Measurements from ENCODE around the gene CNTNAP2. TPM values are rescaled to one million over a fixed set of nuclear protein-coding genes. Genes with fewer than 3 reads are reported as not detected.

CNTNAP2 gene
- total RNA-seq, 2 experiments from 2014 or later, result not detected

- H3K4me1 ChIP-seq (ENCODE audit: insufficient read depth, low read length), result no peaks in the 10 kb centered on the region
- no peaks in the 10 kb centered on the region for H3K27me3 ChIP-seq (ENCODE audit: control insufficient read depth in 1 of 2, insufficient read depth in 2 of 2, low read length in 2 of 2)
- DNase-seq (no peak), ATAC-seq (ENCODE audit: poor library complexity) (no peak)
- Mint-ChIP-seq H3K4me1 (ENCODE audit: low read depth) (no peaks in the 10 kb centered on the region), H3K9me3 (peaks cover 2% of the 10 kb centered on the region), H3K4me3 (no peak overlapping the region), H3K27me3 (no peaks in the 10 kb centered on the region), H3K36me3 (ENCODE audit: low read depth) (no peaks in the 10 kb centered on the region), H3K27ac (no peak overlapping the region)
- H3K9me3 ChIP-seq (ENCODE audit: control insufficient read depth in 1 of 2, insufficient read depth in 1 of 2, low read length in 2 of 2), result peaks cover 0 to 3% of the 10 kb centered on the region in 2 experiments
- ChIA-PET POLR2A (no interaction called here), CTCF (no interaction called here)
- no peak for TF ChIP-seq CTCF (IDR thresholded peaks at IDR 0.05)
- H3K27ac ChIP-seq (ENCODE audit: low read depth in 1 of 2, low read length in 2 of 2), result no peak overlapping the region
- no peak overlapping the region for H3K4me3 ChIP-seq (ENCODE audit: low read length)
- no peaks in the 10 kb centered on the region for H3K36me3 ChIP-seq (ENCODE audit: insufficient read depth, low read length)
- intact Hi-C loops (cut with DNase I, micrococcal nuclease), result no loop called here
These were observed 1584.1 kb downstream of the CNTNAP2 start for GRCh38 chr7:147700702-147701101.

- ChIA-PET CTCF (no interaction called here), POLR2A (no interaction called here)
- no peak for TF ChIP-seq CTCF (IDR thresholded peaks at IDR 0.05)
- Histone ChIP-seq H3K27ac (ENCODE audit: low read depth in 1 of 2, low read length in 2 of 2) (no peak overlapping the region), H3K36me3 (ENCODE audit: insufficient read depth, low read length) (no peaks in the 10 kb centered on the region), H3K4me1 (ENCODE audit: insufficient read depth, low read length) (no peaks in the 10 kb centered on the region), H3K9me3 (ENCODE audit: control insufficient read depth in 1 of 2, insufficient read depth in 1 of 2, low read length in 2 of 2) (peaks cover 11 to 16% of the 10 kb centered on the region in 2 experiments), H3K27me3 (ENCODE audit: control insufficient read depth in 1 of 2, insufficient read depth in 2 of 2, low read length in 2 of 2) (no peaks in the 10 kb centered on the region), H3K4me3 (ENCODE audit: low read length) (no peak overlapping the region)
- H3K36me3 Mint-ChIP-seq (ENCODE audit: low read depth), result no peaks in the 10 kb centered on the region
- peaks cover 24% of the 10 kb centered on the region for H3K9me3 Mint-ChIP-seq
- H3K27me3 Mint-ChIP-seq, result no peaks in the 10 kb centered on the region
- intact Hi-C loops (cut with DNase I, micrococcal nuclease), result no loop called here
- H3K4me3 Mint-ChIP-seq, result no peak overlapping the region
- no peak for DNase-seq
- no peak overlapping the region for H3K27ac Mint-ChIP-seq
- no peaks in the 10 kb centered on the region for H3K4me1 Mint-ChIP-seq (ENCODE audit: low read depth)
- ATAC-seq (ENCODE audit: poor library complexity), result no peak
These were observed 1591.3 kb downstream of the CNTNAP2 start for GRCh38 chr7:147707926-147708325.

GRCh38 chr7:147708871-147709270 lies 1592.3 kb downstream of the CNTNAP2 start:
- Histone ChIP-seq H3K9me3 (ENCODE audit: control insufficient read depth in 1 of 2, insufficient read depth in 1 of 2, low read length in 2 of 2) (peaks cover 11 to 16% of the 10 kb centered on the region in 2 experiments), H3K4me1 (ENCODE audit: insufficient read depth, low read length) (no peaks in the 10 kb centered on the region), H3K27me3 (ENCODE audit: control insufficient read depth in 1 of 2, insufficient read depth in 2 of 2, low read length in 2 of 2) (no peaks in the 10 kb centered on the region), H3K36me3 (ENCODE audit: insufficient read depth, low read length) (no peaks in the 10 kb centered on the region), H3K27ac (ENCODE audit: low read depth in 1 of 2, low read length in 2 of 2) (no peak overlapping the region), H3K4me3 (ENCODE audit: low read length) (no peak overlapping the region)
- Mint-ChIP-seq H3K9me3 (peaks cover 24% of the 10 kb centered on the region), H3K4me1 (ENCODE audit: low read depth) (no peaks in the 10 kb centered on the region), H3K36me3 (ENCODE audit: low read depth) (no peaks in the 10 kb centered on the region), H3K27ac (no peak overlapping the region), H3K27me3 (no peaks in the 10 kb centered on the region), H3K4me3 (no peak overlapping the region)
- no peak for DNase-seq
- intact Hi-C loops (cut with DNase I, micrococcal nuclease), result no loop called here
- ChIA-PET POLR2A (no interaction called here), CTCF (no interaction called here)
- no peak for TF ChIP-seq CTCF (IDR thresholded peaks at IDR 0.05)
- no peak for ATAC-seq (ENCODE audit: poor library complexity)

Measured in CD4-positive, alpha-beta T cell (primary cell).